ENCODE data around the gene SLC37A2.

Gene SLC37A2

GRCh38 chr11:125123194-125123946, 60.3 kb downstream of the SLC37A2 start:
- H3K9me3 Mint-ChIP-seq = peaks cover 1% of the 10 kb centered on the region
- peaks cover 10% of the 10 kb centered on the region for H3K27me3 Mint-ChIP-seq
- no peak overlapping the region for H3K27ac Mint-ChIP-seq
- ATAC-seq (ENCODE audit: low read depth) = no peak
- peaks cover 6% of the 10 kb centered on the region for H3K4me1 Mint-ChIP-seq
- H3K4me3 Mint-ChIP-seq = no peak overlapping the region
- DNase-seq (ENCODE audit: low spot score in 2 of 2) = no peak
- H3K36me3 Mint-ChIP-seq = no peaks in the 10 kb centered on the region

DNA sequence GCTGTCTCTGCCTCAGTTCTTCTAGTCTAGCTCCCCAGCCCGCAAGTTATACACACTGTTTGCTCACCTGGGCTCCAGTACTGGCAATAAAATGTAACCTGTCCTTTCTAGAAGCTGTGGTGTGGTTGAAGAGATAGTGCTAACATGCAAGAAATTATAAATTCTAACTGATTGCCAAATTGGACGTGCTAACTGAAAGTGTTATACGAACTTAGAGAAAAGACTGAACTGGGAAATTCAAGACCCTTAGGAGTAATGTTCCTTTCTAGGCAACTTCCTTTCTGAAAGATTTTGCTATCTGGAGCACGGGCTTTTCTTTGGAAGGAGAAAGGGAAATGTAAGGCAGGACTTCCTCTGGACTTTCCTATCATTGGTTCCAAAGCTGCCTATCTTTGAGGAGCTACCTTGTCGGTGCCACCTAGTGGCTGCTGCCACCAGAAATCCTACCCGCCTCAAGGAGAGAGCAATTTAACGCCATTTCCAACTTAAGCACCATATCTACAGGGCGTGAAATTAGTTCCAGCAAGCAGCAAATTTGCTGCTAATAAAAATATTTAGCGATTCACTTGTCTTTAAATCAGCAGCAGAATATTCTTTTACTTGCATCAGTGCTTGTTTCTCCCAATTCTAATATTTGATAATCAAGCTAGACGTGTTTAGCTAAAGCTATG, 61.0 kb downstream of the SLC37A2 start:
- Mint-ChIP-seq H3K36me3 (no peaks in the 10 kb centered on the region), H3K4me3 (peak overlapping the region; percentile 42), H3K27me3 (peaks cover 8% of the 10 kb centered on the region), H3K27ac (no peak overlapping the region), H3K9me3 (peaks cover 1% of the 10 kb centered on the region), H3K4me1 (peaks cover 6% of the 10 kb centered on the region)
- ATAC-seq (ENCODE audit: low read depth) (peak; percentile 88), DNase-seq (ENCODE audit: low spot score in 2 of 2) (peak in 1 of 2 donors; percentile 19)

DNA sequence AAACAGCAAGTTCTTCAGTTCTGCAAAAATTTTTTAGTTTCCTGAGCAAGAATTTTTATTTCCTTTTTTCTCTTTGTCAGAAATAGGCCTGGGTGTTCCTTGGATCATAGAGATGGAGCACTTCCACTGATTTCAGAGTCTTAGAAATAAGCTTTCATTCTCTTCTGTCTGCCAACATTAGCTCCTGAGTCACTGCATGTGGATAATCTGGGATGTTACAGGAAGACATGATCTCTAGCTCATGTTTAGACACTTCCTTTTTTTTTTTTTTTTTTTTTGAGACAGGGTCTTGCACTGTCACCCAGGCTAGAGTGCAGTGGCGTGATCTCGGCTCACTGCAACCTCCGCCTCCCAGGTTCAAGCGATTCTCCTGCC, 61.5 kb downstream of the SLC37A2 start:
- H3K27ac Mint-ChIP-seq = no peak overlapping the region
- no peak for DNase-seq (ENCODE audit: low spot score in 2 of 2)
- H3K4me3 Mint-ChIP-seq = peak overlapping the region; percentile 42
- peak; percentile 10 for ATAC-seq (ENCODE audit: low read depth)
- no peaks in the 10 kb centered on the region for H3K36me3 Mint-ChIP-seq
- peaks cover 6% of the 10 kb centered on the region for H3K4me1 Mint-ChIP-seq
- H3K27me3 Mint-ChIP-seq = peaks cover 10% of the 10 kb centered on the region
- H3K9me3 Mint-ChIP-seq = peaks cover 1% of the 10 kb centered on the region

DNA sequence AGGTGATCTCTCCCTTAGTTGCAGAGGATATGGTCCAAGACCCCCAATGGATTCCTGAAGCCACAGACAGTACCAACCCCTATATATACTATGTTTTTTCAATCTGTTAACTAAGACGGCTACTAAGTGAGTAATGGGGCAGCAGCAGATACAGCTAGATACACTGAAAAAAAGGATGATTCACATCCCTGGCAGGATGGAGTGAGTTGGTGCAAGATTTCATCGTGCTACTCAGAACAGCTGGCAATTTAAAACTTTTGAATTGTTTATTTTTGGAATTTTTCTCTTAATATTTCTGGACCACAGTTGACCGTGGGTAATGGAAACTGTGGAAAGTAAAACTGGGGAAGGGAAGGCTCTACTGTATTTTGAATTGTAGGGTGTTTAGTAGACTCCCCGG, 65.3 kb downstream of the SLC37A2 start:
- no peak for DNase-seq (ENCODE audit: low spot score in 2 of 2)
- Mint-ChIP-seq H3K27me3 (peaks cover 19% of the 10 kb centered on the region), H3K4me1 (peaks cover 6% of the 10 kb centered on the region), H3K36me3 (no peaks in the 10 kb centered on the region), H3K27ac (no peak overlapping the region), H3K9me3 (peaks cover 1% of the 10 kb centered on the region), H3K4me3 (no peak overlapping the region)
- no peak for ATAC-seq (ENCODE audit: low read depth)

DNA sequence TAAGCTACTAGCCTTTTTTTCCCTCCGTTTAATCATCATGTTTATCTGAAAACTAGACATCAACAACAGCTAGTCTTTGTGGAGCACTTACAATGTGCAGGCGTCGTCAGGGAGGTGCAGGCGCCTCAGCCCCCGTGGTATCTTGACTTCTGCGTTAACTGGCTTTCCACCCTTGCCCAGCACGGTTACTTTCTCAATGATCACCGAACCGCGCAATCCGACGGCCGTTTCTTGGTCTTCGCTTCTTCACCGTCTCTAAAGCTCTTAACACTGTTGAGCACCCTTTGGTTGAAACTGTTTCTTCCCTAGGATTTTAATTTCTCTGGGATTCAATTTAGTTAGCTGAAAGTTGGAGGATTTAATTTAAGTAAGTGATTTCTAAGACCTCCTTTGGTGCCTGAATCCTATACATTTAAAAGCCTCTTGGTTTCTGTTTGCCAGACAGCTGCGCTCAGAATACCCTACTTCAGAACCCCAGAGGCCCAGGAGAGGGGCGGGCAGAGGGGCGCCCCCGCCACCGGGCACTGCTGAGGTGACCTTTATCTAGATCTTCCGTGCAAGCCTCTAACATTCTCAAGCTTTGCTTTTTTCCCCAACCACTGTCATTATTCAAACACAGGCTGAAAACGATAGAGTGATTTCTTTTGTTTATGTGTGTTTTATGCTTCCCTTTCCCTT, 66.3 kb downstream of the SLC37A2 start:
- Mint-ChIP-seq H3K27ac (no peak overlapping the region), H3K36me3 (no peaks in the 10 kb centered on the region), H3K27me3 (peaks cover 21% of the 10 kb centered on the region), H3K4me1 (no peaks in the 10 kb centered on the region), H3K4me3 (no peak overlapping the region), H3K9me3 (no peaks in the 10 kb centered on the region)
- no peak for DNase-seq (ENCODE audit: low spot score in 2 of 2)
- no peak for ATAC-seq (ENCODE audit: low read depth)

GRCh38 chr11:125132071-125132470, 69.0 kb downstream of the SLC37A2 start:
- Mint-ChIP-seq H3K4me1 (no peaks in the 10 kb centered on the region), H3K36me3 (no peaks in the 10 kb centered on the region), H3K9me3 (no peaks in the 10 kb centered on the region), H3K27me3 (peaks cover 26% of the 10 kb centered on the region), H3K4me3 (no peak overlapping the region), H3K27ac (no peak overlapping the region)
- DNase-seq (ENCODE audit: low spot score in 2 of 2) = no peak
- no peak for ATAC-seq (ENCODE audit: low read depth)

DNA sequence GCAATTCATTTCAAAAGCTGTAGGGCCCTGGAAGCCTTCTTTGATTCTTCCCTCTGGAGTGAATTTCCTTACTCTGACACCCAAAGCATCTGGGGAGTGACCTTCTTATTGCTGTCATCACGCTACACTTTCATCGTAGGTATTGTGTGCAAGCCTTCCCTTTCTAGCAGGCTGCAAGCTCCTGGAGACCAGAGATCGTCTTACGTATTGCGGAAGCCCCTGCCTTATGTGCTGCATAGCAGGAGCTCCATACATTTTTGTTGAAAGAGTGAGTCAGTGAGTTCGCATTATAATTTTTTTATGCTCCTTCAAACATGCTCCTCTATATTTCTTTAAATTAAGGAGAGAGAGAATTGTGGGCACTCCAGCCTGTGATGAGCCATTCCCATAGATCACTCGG, 69.5 kb downstream of the SLC37A2 start:
- Mint-ChIP-seq H3K27me3 (peaks cover 26% of the 10 kb centered on the region), H3K4me1 (no peaks in the 10 kb centered on the region), H3K27ac (no peak overlapping the region), H3K9me3 (no peaks in the 10 kb centered on the region), H3K36me3 (no peaks in the 10 kb centered on the region), H3K4me3 (no peak overlapping the region)
- no peak for DNase-seq (ENCODE audit: low spot score in 2 of 2)
- no peak for ATAC-seq (ENCODE audit: low read depth)

- H3K27ac Mint-ChIP-seq = no peak overlapping the region
- no peak for DNase-seq (ENCODE audit: low spot score in 2 of 2)
- H3K27me3 Mint-ChIP-seq = peaks cover 28% of the 10 kb centered on the region
- no peak overlapping the region for H3K4me3 Mint-ChIP-seq
- no peaks in the 10 kb centered on the region for H3K4me1 Mint-ChIP-seq
- no peaks in the 10 kb centered on the region for H3K36me3 Mint-ChIP-seq
- ATAC-seq (ENCODE audit: low read depth) = no peak
- no peaks in the 10 kb centered on the region for H3K9me3 Mint-ChIP-seq
These were observed 72.9 kb downstream of the SLC37A2 start for GRCh38 chr11:125136001-125136400.

GRCh38 chr11:125138966-125139365, 75.9 kb downstream of the SLC37A2 start:
- Mint-ChIP-seq H3K4me1 (peaks cover 3% of the 10 kb centered on the region), H3K27me3 (peaks cover 25% of the 10 kb centered on the region), H3K4me3 (no peak overlapping the region), H3K27ac (no peak overlapping the region), H3K9me3 (no peaks in the 10 kb centered on the region), H3K36me3 (no peaks in the 10 kb centered on the region)
- DNase-seq (ENCODE audit: low spot score in 2 of 2) = no peak
- ATAC-seq (ENCODE audit: low read depth) = no peak

- no peaks in the 10 kb centered on the region for H3K9me3 Mint-ChIP-seq
- ATAC-seq (ENCODE audit: low read depth) (no peak), DNase-seq (ENCODE audit: low spot score in 2 of 2) (no peak)
- no peak overlapping the region for H3K4me3 Mint-ChIP-seq
- no peak overlapping the region for H3K27ac Mint-ChIP-seq
- H3K4me1 Mint-ChIP-seq = peaks cover 3% of the 10 kb centered on the region
- H3K27me3 Mint-ChIP-seq = peaks cover 25% of the 10 kb centered on the region
- no peaks in the 10 kb centered on the region for H3K36me3 Mint-ChIP-seq
These were observed 76.7 kb downstream of the SLC37A2 start for GRCh38 chr11:125139778-125140177.
